Stimulated activated CD8-positive, alpha-beta memory T cell treated with anti-CD3 and anti-CD28 coated beads, Interleukin-2, amount 100 ng/mL, for 1 hour (primary cell): ENCODE measurements around the gene NUP50.

Experiments
- DNase-seq, 2 donors: peaks; one replicate each; pipeline ENCODE4 v3.0.0-alpha.2; 2020; ENCODE audit warnings: low read depth in 2 of 2

Gene NUP50

GRCh38 chr22:45163451-45164269 is at the start of gene NUP50:
NUP50 (plus strand) TSS chr22:45163925; CDS start chr22:45168178, 4,253 bp downstream.
- DNase-seq = peak; percentile 91 to 95

GRCh38 chr22:45120440-45120839 is 43.3 kb upstream of the NUP50 start:
- DNase-seq = no peak

- DNase-seq = no peak
These were observed 42.8 kb upstream of the NUP50 start for GRCh38 chr22:45120931-45121330.

- DNase-seq = no peak
These were observed 39.4 kb upstream of the NUP50 start for GRCh38 chr22:45124176-45124847.

- no peak for DNase-seq
These were observed 38.5 kb upstream of the NUP50 start for GRCh38 chr22:45125188-45125587.

- no peak for DNase-seq
These were observed 35.9 kb upstream of the NUP50 start for GRCh38 chr22:45127866-45128265.

- DNase-seq = no peak
These were observed 33.8 kb upstream of the NUP50 start for GRCh38 chr22:45129703-45130524.

DNA sequence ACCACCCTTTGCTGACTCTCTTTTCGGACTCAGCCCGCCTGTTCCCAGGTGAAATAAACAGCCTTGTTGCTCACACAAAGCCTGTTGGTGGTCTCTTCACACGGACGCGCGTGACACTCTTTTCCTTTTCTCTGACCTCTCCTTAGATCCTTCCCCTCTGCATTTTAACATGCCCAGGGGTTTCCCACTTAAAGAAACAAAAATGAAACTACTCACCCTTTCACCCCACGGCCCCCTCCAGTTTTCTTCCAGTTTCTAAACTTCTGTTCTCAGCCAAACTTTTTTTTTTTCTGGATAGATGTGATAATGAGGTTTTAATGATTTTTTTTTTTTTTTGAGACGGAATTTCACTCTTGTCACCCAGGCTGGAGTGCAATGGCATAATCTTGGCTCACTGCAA is 32.8 kb upstream of the NUP50 start:
- DNase-seq = no peak

DNA sequence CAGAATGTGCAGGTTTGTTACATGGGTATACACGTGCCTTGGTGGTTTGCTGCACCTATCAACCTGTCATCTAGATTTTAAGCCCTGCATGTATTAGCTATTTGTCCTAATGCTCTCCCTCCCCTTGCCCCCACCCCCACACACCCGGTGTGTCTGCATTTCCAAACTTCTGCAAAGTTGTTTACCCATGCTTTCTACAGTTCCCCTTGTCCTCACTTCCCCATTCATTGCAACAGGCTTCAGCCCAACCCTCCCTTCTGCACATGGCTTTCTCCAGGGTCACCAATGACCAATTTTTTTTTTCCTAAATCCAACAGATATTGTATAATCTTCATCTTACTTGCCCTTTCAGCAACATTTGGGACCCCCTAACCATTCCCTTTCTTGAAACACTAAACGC is 32.0 kb upstream of the NUP50 start:
- no peak for DNase-seq

GRCh38 chr22:45134313-45134712 is 29.4 kb upstream of the NUP50 start:
- DNase-seq = no peak

DNA sequence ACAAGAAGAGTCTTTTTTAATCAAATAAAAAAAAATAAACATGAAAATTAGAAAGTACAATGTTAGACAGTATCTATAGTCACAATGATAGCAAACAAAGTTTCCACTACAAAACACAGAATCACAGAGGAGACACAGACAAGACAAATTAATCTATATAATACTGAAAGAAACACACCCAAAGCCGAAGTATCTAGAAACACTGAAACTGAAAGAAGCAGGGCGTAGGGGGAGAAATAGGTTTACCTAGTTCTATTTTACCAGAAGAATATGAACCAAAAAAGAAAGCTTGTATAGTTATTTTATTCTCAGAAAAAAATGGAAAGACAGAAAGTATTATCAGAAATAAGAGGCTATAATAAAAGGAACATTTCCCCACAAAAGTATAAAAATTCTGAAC is 27.1 kb upstream of the NUP50 start:
- no peak for DNase-seq

- no peak for DNase-seq
These were observed 24.0 kb upstream of the NUP50 start for GRCh38 chr22:45139693-45140092.

DNA sequence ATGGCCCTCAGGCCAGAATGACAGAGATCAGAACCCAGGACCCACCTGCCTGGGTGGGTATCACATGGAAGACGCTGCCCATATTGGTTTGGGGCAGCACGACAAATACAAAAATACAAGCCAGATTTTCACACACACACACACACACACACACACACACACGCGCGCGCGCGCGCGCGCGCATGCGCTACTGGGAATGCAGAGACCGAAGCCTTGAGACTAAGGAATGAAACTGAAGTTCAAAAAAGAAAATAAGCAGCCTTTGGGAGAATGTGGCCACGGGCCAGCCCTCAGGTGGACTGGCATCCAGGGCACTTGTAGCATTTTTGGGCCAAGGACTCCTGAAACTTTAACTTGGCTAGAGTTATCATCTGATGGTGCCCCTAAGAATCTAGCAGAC is 21.3 kb upstream of the NUP50 start:
- DNase-seq = no peak

DNA sequence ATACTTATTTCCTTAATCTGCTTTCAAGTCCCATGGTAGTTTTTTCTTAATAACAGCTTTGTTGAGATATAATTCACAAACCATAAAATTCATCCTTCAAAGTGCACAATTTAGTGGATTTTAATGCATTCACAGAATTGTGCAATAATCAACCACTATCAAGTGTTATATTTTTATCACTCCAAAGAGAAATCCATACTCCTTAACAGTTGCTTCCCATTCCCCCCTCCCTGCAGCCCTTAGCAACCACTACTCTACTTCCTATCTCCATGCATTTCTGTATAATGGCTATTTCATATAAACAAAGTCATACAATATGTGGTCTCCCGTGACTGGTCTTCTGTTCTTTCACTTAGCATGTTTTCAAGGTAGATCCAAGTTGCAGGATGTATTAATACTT is 18.8 kb upstream of the NUP50 start:
- DNase-seq = no peak

DNA sequence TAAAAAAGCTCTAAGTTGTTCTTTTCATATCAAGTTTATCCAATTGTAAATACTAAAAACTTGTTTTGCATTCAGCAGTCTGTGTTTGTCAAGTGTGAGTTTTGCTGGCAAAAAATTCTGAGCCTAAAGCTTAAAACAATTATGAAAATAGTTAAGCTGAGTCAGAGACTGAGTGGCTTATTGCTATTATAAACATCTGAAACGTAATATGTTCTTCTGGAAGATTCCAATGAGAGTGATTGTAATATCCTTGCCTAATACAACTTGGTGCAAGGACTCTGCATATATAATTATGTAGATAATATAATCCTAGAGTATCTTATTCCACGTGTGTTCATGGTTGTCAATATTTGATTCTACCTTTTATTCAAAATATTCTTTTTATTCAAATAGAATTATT is 14.1 kb upstream of the NUP50 start:
- DNase-seq = no peak

DNA sequence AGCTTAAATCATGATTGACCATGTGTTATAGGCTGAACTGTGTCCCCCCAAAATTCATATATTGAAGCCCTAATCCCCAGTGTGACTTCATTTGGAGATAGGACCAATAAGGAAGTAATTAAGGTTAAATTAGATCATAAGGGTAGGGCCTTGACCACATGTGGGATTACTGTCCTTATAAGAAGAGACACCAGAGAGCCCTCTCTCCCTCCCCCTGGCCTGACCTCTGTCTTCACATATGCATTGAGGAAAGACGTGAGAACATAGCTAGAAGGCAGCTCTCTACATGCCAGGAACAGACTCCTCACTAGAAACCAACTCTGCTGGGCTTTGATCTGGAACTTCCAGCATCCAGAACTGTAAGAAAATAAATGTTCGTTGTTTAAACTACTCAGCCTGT is 13.6 kb upstream of the NUP50 start:
- no peak for DNase-seq

GRCh38 chr22:45151503-45151902 is 12.2 kb upstream of the NUP50 start:
- no peak for DNase-seq

DNA sequence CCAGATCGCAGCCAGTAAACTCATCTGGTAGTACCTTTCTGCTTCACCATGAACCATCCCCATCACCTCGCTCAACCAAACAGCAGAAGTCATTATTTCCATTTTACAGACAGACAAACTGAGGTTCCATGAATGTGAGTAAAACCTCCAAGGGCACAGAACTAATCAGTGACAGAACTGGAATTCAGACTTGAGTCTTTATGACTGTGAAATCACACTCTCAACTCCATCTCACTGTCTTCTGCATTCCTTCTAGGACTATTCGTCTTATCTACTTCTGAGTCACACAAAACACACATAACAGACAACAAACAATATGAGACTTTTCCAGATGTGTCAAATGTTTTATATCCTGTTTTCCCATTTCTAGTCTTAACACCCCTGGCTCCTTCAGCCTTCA is 9.3 kb upstream of the NUP50 start:
- DNase-seq = no peak

GRCh38 chr22:45155050-45155840 is 8.5 kb upstream of the NUP50 start:
- DNase-seq = no peak

GRCh38 chr22:45157907-45158306 is 5.8 kb upstream of the NUP50 start:
- DNase-seq = no peak

DNA sequence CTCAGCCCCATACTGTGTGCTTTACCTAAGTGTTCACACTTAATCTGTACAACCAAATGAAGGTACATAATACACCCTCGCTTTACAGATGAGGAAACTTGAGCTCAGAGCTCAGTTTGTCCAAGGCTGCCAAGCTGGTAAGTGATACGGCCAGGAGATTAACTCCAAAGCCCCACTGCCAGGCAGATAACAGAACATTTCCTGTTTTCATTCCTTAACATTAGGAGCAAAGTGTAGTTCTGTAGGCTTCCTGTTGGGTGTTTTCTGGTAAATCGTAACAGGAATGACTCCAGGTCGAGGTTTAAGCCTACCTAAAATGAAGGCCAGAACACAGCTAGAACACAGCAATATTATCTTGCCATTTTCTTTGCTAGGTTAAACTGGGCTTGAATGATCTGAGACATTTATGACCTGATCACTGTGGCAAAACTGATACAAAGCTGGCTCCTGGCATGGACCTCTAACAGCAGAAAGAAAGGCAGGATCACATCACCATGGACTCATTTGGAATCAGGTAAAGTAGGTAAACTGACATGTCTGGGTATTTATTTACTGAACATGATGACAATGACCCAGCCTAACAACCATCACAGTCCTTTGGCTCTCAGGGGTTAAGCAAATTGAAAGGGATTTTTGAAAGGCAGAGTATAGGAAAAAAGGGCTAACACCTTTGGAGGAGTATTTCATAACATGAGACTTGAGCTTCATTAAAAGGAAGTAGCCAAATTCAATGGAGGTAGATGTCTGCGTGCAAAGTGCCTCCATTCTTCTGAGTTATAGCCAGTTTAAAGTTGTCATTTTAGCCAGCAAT is 3.9 kb upstream of the NUP50 start:
- DNase-seq = no peak
